Keratinocyte (primary cell): Measurements from ENCODE around the gene HMCN1.

Experiments used
- CTCF ChIP-seq, 3 experiments: IDR thresholded peaks in 1 of 3; conservative IDR thresholded peaks in 1 of 3; optimal IDR thresholded peaks in 1 of 3; 2 replicates in 2 of 3; 3 replicates in 1 of 3; pipeline versions ENCODE3 to v1.5.1; 2011; ENCODE audit warnings: low read length in 3 of 3, mild to moderate bottlenecking in 3 of 3, moderate library complexity in 2 of 3, control low read depth in 1 of 3, inconsistent platforms in 1 of 3; ENCODE audit not compliant: insufficient read depth in 2 of 3; ENCODE audit errors: extremely low read depth in 1 of 3
- EZH2 ChIP-seq: IDR thresholded peaks from one replicate; pipeline ENCODE4 v1.6.1; 2012; ENCODE audit warnings: inconsistent platforms, mild to moderate bottlenecking, low read length, moderate library complexity

DNA sequence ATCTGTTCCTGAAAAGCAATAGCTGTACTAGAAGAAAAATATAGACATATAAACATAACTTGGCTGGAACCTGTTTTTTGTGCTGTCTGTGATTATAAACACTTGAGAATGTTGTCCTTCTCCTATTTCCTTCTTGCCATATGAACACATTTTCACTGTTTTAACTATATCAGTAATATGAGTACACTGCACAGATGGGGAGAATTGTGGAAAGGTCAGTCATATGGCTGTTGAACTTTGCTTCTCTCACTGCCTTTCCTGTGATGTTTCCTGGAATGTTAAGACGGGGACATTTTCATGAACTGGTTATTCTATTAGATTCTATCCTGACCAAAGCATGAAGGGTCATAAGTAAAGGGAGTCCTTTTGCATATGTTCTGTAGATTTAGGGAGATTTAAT lies 24.9 kb downstream of the HMCN1 start:
- TF ChIP-seq CTCF (optimal IDR thresholded peaks at IDR 0.05 in 1 of 3, IDR thresholded peaks at IDR 0.05 in 1 of 3, conservative IDR thresholded peaks at IDR 0.05 in 1 of 3; ENCODE audit: extremely low read depth in 1 of 3, insufficient read depth in 2 of 3, low read length in 3 of 3) (no peak), EZH2 (no peak)
